AG08396 (cell line): ENCODE data around the gene SLC7A11.

ENCODE experiments used
- DNase-seq: peaks from one replicate; pipeline ENCODE4 v3.0.0; 2012; ENCODE audit warnings: low spot score, mixed read lengths

SLC7A11 gene

DNA sequence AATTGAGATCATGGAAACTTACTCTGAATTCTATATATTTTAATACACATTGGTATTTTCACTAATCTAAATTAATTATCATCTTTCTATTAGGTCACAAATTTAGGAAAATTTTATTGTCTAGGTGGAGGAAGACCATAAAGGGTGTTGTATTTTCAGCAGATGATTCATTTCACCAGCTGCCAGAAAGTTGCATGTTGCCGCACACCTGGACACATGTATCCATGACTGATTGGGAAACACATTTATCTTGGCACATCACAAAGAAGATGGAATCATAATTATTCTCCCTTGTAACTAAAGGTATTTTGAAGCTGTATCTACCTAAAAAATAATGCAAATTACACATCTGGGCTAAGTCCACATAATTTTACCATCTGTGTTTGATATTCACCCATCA is 33.1 kb downstream of the SLC7A11 start:
- no peak for DNase-seq

DNA sequence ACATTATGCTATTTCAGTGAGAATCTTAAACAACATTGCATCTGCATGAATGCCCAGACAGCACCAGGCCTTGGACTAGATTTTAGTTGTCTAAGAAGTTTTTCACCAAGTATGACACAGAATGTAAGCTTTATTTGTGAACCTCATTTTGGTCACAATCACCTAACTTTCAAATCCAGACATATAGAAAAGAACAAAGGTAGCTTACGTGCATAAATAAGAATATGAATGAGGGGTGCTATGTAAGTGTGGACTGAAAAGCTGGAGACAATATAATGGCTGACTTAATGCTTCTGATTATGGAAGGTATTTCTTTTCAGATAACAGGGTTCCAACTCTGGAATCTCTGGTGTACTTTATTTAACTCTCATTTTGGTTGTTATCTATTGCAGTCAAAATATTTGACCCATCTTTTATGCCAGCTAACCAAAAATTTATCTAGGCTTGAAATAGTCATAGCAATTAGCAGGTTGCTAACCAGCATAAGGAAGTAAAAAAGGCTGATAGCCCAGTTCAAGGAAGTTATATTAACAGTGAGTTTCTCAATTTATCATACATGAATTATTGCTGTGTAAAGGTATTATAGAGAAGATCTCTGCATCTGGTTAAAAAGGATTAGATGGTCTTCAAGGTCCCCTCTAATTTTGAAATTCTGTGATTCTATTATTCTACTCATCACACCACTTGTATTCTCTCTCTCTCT is 36.5 kb downstream of the SLC7A11 start:
- no peak for DNase-seq

DNA sequence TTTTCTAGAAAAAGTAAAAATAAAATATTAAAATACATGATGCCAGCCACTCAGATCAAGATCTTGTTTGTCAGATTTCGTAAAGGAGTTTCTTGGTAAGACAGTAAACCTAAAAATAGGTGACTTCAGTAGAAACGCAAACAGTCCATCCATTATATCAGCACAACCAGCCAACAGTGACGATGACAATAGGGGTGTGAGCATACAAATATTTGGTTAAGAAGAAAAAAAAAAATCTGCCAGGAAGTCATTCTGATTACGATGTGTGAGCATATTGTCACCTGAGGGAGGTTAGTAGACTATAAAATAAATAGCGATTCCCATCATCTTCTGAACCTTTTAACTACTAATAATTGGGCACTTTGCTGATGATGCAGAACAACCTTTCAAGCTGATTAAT is 37.6 kb downstream of the SLC7A11 start:
- DNase-seq, result no peak

DNA sequence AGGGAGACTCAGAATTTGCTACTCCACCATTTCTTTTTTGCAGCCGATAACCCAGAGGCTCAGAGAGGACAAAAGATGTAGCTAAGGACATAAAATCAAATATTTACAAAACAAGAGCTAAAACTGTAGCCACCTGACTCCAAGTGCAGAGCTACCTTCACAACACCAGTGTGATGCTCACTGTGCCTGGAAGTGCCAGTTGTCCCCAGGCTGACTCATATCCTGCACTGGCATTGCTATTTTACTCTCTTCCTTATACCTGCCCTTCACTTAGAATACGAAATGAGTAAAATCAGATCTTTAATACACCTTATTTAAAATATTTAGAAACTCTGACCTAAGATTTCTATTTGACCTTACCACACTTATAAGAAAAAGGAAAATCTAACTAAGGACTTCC is 39.5 kb downstream of the SLC7A11 start:
- no peak for DNase-seq

DNA sequence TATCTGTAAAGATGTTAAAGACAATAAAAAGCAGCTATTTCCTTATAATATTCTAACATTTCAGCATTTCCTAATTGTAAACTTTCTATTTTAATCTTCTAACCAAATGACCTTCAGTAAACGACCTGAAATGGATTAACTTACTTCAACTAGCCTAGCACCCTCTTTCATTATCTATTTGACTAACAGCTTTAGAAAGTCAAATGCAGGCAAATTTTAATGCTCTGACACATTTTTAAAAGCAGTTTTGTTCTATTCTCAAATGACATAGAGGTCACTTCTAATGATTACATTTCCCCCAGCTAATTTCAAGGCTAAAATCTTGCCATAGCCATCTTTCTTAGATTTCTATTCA is 41.9 kb downstream of the SLC7A11 start:
- no peak for DNase-seq

DNA sequence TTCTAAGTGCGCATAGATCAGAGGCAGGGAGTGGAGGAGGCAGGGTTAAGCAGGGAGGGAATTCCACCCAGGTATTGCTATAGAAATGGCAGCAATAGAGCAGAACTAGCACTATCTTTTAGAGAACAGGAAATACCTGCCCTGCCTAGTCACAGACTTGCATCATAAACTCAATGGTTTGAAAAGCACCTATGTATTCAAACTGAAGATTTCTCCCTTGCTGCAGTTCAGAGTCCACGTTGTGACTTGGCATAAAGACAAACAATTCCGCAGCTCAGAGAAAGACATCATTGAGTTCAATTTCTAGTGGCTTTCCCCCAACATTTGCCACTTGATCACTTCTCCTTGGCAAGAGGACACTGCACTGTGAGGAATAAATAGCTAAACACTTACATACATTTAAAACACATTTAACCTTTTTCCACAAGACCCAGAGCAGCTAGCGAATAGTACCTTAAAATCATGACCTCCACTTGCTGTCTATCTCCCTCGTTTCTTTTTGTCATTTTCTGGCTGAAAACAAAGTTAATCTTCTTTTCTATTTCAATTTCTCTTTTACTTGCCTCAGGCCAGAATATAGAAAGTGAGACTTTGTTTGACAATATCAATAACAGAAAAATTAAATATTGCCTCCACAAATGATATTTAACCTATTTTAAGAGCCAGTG is 42.4 kb downstream of the SLC7A11 start:
- no peak for DNase-seq

DNA sequence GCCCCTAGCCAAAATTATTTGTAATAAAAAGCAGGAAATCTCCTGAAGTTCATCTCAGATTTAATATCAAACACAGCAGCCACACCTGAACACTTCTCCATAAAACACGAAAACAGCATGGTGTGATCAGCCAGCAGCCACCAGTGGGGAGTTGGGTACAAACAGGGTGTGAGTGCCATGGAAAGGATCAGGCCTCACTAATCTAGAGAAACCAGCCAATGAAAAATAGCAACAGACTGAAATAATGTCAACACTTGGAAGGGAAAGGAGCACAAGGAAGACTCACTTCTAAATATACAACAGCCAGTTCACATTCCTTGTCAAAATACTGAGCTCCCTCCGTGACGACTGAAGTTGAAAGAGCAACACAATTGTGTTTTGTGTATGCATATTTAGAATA is 46.0 kb downstream of the SLC7A11 start:
- no peak for DNase-seq

DNA sequence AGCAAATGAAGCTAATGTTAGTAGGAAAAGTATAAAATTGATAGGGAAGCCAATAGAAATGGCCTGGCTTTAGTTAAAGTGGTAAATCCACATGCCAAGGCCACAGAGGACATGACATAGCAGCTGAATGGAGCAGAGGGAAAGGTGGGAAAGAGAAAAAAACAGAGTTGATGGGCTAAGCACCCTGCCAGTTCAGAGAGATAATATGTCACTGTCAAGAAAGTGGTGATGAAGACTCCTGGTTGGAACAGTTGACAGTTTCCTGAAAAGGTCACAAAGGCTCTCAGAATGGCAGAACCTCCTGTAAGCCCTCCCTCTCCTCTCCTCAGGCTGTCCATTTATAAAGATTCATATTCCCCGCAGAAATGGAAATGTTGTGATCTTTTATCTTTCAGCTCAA is 48.2 kb downstream of the SLC7A11 start:
- DNase-seq, result no peak

DNA sequence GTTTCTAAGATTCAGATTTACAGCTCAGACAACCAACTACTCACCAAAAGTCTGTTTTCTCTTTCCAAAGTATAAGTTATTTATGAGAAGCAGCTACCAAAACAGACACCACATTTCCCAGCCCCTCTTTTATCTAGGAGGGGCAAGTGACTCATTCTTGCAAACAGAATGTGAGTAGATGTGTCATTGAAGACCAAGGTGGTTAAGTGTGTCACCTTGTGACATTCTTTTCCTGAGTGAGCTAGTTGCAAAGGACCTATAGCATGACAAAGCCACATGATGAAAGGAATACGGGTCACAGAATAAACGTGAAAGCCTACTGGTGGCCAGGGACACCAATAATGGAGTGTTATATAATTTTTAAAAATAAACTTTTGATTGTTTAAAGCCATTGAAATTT is 50.0 kb downstream of the SLC7A11 start:
- DNase-seq, result no peak

DNA sequence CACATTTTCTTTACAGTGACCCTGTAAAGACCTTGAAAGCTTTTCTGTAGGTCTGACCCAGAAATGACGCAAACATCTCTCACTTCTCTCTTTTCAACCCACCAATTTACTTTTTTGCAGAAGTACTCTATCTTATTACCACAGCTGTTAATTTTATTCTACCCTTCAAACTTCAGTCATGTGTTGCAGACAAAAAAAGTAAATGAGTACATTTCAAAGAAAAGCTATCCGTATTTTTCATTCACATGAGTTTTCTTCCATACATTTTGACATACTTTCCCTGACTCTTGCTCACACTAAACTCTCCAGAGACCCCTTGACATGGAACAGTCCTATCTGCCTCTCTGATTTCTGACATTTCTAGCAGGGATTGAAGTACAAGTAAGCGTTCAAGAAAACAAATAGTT is 51.7 kb downstream of the SLC7A11 start:
- DNase-seq, result no peak

DNA sequence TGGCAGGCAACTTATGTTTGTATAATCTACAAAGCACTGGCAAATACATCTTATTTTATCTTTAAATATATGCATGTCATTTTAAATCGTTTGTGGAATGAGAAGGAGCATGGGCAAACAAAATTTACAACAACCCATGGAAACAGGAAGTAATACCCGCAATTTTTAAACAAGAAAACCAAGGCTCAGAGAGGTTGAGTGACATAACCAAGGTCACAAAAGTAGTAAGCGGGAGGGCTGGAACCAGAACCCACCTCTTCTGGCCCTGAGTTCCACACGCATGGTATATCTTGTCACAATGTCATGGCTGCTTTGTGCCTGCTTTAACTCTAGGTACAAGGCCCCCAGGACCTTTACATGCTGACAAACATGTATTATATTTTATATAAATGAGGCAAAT is 52.9 kb downstream of the SLC7A11 start:
- no peak for DNase-seq

DNA sequence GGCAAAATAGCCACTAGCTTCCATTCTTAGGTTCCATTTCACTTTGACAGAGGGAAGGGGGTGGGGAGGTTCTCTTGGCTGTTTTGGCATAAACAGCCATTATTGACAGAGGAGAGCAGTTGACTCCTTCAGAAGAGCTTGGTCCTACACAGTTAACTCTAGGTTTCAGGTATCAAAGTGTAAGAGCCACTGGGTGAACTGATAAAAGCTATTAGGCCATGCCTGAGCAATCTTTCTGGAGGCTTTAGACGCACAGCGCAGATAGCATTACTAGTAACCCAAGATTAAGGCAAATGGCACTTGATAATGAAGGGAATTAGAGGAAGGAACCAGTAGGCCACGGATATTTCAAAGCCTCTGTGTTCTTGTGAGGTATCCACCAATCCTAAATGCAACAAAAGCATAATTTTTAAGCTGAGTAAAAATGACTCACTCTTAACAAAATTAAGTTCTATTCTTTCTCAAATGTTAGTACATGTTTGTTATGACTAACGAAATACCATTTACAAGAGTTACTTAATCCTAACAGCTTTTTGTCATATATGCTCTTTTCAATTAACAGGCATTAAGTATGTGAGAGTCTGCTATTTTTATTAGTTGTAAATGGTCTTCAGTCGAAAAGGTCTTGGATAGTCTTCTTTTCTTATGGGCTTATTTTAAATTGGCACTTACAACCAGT is 53.6 kb downstream of the SLC7A11 start:
- no peak for DNase-seq

DNA sequence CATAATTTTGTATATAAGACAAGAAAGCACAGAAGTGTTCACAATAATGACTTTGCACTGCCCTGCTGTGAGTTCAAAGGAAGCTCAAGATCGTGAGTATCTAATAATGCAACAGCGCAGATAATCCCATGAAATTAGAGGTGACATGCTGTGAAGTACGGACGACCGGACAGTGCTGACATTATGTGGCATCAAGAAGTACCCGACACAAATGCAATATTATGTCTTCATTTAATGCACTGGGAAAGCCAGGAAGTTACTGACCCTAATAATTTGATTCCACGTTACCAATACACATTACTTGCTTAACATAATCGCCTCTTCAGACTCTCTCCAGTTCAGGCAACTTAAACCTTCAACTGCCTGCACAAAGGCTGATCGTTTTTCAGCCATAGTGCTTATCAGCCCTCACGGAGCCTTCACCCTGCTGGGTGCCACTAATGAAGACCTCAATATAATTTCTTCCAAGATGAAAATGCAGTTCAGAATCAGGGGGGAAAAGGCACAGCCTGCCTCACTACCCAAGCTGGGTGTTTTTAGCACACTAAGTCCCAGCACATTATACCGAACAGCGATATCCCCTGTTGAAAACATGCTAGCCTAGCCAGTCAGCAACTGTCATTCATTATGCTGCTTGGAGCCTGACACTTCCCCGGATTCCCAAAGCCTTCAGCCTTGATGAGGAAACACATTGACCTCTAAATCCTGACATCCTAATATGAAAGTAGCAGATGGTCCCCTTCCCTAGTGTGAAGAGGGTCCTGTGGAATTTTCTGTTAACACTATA is 56.1 kb downstream of the SLC7A11 start:
- no peak for DNase-seq

DNA sequence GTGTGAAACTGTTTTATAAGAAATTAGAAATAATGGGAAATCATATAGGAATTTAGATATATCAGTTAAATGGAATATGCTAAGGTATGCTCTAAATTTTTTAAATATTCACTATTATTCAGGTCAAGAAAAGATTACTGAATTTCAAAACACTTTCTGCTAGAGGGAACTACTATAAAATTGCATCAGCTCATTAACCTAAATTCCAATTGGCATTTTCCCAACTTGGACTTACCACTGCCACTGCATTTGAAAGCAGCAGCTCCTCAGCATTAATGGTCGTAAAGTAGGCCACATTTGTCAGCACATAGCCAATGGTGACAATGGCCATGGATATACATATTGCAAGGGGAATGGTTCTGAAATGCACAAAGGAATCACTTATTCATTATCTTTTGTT is 57.3 kb downstream of the SLC7A11 start:
- DNase-seq, result no peak

DNA sequence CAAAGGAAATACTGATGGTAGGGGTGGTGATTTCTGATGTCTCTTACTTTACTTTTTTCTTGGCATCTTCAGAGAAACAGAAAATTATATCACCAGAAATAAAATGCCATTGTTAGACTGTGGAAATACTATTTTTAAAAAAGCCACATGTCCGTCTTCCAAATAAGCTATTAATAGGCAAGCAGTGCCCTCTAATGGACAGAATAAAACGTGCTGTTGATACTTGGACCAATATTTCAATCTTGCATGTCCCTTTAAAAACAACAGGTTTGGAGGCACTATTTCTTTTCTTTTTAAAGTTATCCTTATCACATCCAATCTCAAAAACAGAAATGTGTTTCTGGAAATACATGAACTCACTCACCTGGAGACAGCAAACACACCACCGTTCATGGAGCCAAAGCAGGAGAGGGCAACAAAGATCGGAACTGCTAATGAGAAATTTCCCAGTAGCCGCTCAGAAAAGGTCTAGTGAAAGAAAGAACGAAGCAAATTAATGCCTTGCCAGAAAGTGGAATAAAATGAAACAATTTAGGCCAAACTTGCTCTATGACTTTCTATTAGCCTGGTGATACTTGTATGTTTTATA is 59.2 kb downstream of the SLC7A11 start:
- peak; percentile 23 for DNase-seq

DNA sequence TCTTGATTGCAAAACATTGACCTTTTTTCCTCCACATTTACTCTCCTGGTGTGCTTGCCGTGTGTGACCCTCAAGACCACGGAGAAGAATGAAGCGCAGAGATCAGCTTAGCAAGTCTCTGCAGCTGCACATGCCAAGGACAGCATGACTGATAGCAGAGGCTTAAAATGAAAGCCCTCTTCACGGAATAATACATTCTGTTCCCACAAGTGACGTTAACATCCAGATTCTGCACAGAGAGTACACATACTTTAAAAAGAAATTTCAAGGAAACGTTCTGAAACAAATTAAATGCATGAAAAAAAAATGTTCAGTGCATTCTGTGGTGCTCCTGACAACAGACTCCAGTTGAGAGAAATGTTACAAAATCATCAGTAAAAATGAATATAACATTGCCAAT is 60.9 kb downstream of the SLC7A11 start:
- no peak for DNase-seq

DNA sequence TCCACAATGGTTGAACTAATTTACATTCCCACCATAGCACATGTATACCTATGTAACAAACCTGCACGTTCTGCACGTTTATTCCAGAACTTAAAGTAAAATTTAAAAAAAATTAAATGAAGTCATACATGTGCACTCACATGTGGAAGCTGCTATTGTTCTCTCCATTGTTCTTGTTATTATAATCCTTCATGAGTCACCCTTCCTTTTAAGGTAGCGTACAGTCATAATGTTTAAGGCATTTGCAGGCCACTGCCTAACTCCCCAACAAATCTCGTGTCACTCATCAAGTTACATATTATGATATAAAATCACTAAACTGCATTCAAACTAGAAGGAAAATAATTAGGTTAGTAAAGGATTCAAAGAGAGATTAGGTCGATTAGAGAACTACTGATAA is 63.6 kb downstream of the SLC7A11 start:
- no peak for DNase-seq

DNA sequence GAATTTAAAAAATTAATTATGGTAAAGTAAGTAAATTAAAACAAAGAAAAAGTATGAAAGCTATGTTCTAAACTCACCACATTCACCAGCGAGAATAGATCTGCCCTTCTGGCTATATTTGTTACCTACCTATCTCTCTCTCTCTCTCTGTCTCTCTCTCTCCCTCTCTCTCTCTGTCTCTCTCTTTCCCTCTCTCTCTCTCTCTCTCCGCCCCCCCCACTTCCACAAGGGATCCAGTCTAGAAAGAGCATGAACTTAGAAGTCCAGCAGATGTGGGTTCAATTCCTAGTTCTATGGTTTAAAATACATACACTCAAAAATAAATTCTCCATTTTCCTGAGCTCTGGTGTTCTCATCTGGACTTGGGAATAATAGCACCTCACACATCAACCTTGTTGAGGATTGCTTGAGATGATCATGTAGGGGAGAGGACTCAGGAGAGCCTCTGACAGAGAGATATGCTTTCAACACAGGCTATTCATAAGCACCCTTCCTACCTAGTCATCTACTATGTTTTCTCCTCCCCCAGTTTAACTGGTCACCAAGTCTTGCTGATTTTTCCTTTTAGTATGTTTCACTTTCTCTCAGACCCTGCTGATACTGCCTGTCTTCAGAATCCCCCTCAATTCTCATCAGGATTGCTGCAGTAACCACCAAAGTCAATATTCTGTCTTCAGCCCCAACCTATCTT is 64.7 kb downstream of the SLC7A11 start:
- no peak for DNase-seq

DNA sequence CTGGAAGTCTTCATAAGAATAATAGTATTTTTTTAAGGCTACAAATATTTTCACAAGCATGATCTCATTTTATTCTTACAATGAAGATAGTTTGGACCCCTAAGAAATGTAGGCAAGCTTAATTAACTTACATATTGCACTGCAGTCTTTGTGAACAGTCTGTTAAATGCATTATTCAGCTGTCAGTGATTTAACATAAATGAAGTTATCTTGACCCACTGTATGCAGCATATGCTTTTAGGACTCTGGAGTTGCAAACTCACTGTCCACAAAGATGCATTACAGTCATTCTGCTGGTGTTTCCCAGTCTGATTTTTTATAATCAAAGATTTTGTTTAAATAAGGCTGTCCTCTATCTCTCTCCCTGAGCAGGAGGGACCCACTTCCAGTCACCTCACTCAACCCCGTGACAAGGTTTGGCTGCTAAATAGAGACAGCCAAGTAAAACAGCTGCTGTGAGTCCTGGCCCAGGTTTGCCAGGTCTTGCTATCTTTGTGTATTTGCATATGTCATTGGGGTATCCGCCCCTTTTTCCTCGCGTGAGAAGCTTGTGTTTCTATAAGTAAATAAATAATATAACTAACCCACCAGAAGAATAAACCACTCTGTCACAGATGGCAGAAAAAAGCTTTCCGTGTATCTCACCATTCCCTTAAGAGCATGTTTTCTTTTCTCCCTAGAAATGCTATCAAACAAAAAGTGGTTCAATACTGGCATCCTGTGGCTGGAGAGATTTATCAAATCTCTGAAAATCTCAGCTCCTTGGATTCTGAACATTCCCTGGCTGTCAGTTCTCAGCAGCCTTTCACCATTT is 67.0 kb downstream of the SLC7A11 start:
- peak; percentile 13 for DNase-seq

DNA sequence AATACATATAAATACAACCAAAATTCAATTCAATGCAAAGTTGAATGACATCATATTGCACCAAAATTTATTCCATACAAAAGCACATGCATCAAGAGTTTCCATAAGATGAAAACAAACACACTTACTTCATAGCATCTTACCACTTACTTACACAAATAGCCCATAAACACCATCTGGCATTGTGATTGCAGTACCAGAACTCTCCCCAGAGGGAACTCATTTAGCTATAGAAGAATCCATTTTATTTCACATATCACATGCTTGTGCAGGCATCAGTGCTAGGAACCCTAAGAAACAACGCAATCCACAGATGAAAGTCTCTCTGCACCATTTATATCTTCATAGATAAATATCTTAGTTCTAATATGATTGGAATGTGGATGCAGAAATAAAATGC is 77.9 kb downstream of the SLC7A11 start:
- DNase-seq, result no peak

DNA sequence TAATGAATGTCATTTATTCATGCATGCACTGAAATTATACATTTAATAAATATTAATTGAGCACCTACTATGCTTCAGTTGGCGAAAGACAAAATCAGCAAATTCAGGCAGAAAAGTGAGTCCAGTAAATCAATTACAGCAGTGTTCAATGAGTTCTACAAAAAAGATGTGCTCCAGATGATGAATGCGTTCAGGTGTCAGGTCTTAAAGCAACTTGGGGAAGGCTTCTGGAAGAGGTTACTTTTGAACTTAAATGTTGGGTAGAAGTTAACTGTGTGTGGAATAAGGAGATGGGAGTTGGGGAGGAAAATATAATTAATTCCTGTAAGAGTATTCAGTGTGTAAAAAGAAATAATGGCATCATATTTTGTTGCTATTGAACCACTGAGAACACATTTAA is 79.0 kb downstream of the SLC7A11 start:
- DNase-seq, result no peak
